Hematopoietic multipotent progenitor cell (in vitro differentiated cells): ENCODE measurements around the gene CT45A1. TPM values are rescaled to one million over a fixed set of nuclear protein-coding genes. Genes with fewer than 3 reads are reported as not detected.
A peak's percentile ranks its signal among the peaks of the same experiment; 100 is the strongest.
"Not testable (repeated sequence)": the region's sequence is repeated elsewhere in the genome, so short reads cannot be mapped to it uniquely, and the experiment has no call there.

Experiments
- DNase-seq, 3 donors: peaks; one replicate each; pipeline ENCODE4 v3.0.0-alpha.2; 2011 to 2015; ENCODE audit warnings: low read depth in 2 of 3, low spot score in 2 of 3
- small RNA-seq: library from RNA; depleted of rRNA; stranded (forward); fragments of <200 nt; gene quantifications from one replicate; pipeline ENCODE3, GENCODE V24; 2012
- total RNA-seq: library from RNA; depleted of rRNA; stranded (reverse); fragments of >200 nt; gene quantifications from one replicate; pipeline ENCODE4 v1.2.3, GENCODE V29; 2012

Gene CT45A1, protein sequence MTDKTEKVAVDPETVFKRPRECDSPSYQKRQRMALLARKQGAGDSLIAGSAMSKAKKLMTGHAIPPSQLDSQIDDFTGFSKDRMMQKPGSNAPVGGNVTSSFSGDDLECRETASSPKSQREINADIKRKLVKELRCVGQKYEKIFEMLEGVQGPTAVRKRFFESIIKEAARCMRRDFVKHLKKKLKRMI
- total RNA-seq, result not detected

DNA sequence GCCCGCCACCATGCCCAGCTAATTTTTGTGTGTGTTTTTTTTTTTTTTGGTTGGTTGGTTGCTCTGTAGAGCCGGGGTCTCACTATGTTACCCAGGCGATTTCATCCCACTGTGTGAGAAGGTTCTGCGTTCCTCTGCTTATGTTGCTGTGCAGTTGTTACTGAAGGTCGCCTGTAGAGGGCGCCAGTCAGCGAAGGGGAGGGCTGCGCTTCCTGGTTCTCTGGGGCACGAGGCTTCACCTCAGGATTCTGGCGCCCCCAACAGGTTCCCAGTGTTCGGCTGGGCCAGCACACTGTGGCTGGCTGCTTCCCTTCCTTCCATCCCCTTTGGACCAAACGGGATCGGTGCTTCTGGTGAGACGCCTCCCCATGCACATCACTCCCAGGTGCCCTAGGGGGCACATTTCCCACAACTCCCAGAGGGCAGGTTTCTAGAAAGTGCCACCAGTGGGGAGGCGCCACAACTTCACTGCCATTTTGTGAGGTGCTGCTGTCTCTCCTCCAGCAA, at the start of gene CT45A1:
TSS of gene CT45A1 (plus strand) at position 457 of the 507 bp plus-strand sequence. CDS start 5,302 bp downstream, outside the sequence.
- peak in 1 of 3 donors; percentile 26 for DNase-seq

GRCh38 chrX:135672979-135673378, 40.5 kb upstream of the CT45A1 start:
- not testable (repeated sequence) for DNase-seq

DNA sequence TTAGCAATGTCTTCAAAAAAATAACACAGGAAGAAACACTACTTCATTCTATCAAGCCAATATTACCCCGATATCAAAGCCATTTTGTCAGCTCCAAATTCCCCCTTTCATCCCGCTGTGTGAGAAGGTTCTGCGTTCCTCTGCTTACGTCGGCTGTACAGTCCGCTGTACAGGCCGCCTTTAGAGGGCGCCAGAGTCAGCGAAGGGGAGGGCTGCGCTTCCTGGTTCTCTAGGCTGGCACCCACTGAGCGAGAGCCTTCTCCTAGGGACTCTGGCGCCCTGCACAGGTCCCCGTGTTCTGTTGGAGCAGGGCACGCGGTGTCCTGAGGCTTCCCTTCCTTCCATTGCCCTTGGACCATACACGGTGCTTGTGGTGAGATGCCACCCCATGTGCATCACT, 25.3 kb upstream of the CT45A1 start:
- peak in 1 of 3 donors; percentile 40 for DNase-seq

GRCh38 chrX:135695471-135695870, 18.0 kb upstream of the CT45A1 start:
- no peak for DNase-seq

DNA sequence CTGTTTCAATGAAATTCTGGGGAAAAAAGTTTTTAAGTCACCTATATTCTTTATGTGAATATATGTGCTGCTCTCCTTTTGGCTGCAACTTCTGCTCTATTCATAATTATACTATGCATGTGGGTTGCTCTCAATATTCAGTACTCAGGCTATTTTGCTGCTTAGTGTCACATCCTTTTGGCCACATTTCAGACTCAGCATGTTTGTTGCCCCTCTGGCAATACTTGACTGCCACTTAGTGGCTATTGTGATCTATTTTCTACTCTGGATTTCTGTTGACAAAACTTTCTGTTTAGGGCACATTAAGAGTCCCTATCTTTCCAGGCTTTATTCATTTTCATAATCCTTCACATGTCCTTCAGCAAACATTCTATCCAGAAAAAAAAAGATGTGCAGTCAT, 15.8 kb upstream of the CT45A1 start:
- DNase-seq, result peak in 1 of 3 donors; percentile 40

DNA sequence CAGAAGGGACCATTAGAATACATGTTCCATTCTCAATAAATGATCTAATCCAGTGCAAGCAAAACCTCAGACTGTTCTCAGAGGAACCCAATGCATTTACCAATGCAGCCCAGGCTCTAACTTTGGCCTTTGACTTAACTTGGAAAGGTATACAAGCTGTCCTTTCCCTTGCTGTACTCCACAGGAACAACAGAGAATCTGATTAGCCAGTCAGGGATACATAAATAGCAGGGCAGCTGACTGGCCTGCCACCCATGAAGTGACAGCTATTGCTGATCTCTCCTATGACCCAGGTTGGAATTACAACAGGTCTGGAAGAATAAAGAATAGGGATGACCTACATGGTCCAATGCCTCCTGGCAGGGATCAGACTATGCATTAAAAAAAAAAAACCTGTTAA, 14.5 kb upstream of the CT45A1 start:
- DNase-seq, result no peak

GRCh38 chrX:135707880-135708279, 5.6 kb upstream of the CT45A1 start:
- peak in 2 of 3 donors; percentile 59 to 83 for DNase-seq

GRCh38 chrX:135713795-135714194, 356 bp downstream of the CT45A1 start:
- no peak for DNase-seq

- not testable (repeated sequence) for DNase-seq
Observed at GRCh38 chrX:135734666-135735065, 21.2 kb downstream of the CT45A1 start.

DNA sequence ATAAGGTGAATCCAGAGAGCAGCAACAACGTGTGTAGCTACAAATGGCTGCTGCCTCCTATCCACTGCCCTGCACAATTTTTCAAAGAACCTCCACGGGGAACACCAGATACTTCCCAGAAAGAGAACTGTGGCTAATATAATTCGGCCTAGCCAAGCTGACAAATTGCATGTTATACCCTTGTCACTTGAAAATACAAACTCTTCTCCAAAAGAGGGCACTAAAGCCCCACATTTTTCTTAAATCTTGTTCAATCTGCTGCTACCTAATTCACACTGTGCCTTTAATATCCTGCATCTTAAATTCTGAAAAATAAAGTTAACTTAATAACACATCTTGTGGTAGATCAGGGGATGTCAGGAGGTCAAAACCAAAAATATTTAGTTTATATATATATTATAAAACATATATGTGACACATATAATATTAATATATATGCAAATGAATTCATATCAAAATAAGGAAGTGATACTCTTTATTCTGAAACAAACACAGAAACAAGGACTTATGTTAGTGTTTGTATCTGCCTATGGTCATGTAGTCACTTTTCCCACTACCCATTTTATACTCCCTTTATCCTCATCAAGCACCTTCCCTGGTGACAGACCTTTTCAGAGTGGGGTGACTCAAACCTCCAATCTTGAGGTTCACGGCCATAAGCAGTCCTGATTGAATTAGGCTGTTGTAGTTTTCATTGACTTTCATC, 24.1 kb downstream of the CT45A1 start:
- DNase-seq, result peak in 2 of 3 donors; percentile 24 to 61

DNA sequence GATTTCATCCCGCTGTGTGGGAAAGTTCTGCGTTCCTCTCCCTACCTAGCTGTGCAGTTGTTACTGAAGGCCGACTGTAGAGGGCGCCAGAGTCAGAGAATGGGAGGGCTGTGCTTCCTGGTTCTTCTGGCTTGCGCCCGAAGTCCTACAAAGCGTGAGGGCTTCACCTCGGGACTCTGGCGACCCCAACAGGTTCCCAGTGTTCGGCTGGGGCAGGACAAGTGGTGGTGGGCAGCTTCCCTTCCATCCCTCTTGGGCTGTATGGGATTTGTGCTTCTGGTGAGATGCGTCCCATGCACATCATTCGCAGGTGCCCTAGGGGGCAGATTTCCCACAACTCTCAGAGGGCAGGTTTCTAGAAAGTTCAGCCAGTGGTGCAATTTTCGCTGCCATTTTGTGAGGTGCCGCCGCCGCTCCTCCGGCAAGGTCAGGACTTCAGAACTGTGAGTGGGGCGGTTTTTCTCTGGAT, 27.3 kb downstream of the CT45A1 start:
- DNase-seq, result peak in 2 of 3 donors; percentile 59 to 77

DNA sequence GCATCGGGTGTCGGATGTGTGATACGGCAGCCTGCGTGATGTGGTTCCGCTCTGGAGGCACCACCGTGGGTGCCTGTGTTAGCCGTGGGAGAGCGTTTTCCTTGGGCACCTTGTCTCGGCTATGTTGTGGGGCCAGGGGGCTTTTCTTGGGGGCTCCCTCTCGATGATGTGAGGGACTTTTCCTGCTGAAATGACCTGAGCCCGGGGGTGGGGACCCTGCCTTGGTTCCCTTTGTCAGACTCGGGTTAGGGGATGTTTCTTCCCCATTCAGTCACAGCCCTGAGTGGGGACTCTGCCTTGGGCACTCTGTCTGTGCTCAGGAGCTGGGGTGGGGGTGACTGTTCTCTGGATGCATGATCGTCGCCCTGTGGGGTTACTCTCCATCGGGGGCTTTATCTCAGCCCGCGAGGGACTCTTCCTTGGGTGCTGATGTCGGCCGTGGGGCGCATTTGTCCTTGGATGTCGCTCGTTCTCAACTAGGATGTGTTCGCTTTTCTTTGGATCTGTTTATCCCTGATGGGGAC, 27.8 kb downstream of the CT45A1 start:
- no peak for DNase-seq

DNA sequence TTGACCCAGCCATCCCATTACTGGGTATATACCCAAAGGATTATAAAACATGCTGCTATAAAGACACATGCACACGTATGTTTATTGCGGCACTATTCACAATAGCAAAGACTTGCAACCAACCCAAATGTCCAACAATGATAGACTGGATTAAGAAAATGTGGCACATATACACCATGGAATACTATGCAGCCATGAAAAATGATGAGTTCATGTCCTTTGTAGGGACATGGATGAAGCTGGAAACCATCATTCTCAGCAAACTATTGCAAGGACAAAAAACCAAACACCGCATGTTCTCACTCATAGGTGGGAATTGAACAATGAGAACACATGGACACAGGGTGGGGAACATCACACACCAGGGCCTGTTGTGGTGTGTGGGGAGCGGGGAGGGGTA, 31.3 kb downstream of the CT45A1 start:
- DNase-seq, result not testable (repeated sequence)

DNA sequence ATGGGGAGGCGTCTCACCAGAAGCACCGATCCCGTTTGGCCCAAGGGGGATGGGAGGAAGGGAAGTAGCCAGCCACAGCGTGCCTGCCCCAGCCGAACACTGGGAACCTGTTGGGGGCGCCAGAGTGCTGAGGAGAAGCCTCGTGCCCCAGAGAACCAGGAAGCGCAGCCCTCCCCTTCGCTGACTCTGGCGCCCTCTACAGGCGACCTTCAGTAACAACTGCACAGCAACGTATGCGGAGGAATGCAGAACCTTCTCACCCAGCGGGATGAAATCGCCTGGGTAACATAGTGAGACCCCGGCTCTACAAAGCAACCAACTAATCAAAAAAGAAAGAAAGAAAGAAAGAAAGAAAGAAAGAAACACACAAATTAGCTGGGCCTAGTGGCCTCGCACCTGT, 54.7 kb downstream of the CT45A1 start, which contains the start of gene CT45A3:
TSS of gene CT45A3 (minus strand) at position 101 of the 400 bp plus-strand sequence. CDS start 3,747 bp downstream, outside the sequence.
- DNase-seq, result not testable (repeated sequence)

Small RNAs within 50 kb of the gene (small RNA-seq; reads per million reads assigned to genes)
- not detected for gene AC240442.1

Other genes starting within 250 kb of the CT45A1 start
- 11.8 TPM for gene INTS6L, start 193.0 kb upstream of the CT45A1 start, total RNA-seq
- gene CT45A3, start 54.6 kb downstream of the CT45A1 start, total RNA-seq, result not detected
- gene CT45A5, start 71.9 kb downstream of the CT45A1 start, total RNA-seq, result not detected
- not detected for gene CT45A6, start 89.1 kb downstream of the CT45A1 start, total RNA-seq
- gene CT45A2, start 106.4 kb downstream of the CT45A1 start, total RNA-seq, result not detected
- gene CT45A7, start 123.6 kb downstream of the CT45A1 start, total RNA-seq, result not detected
- gene CT45A8, start 140.9 kb downstream of the CT45A1 start, total RNA-seq, result not detected
- not detected for gene CT45A9, start 158.2 kb downstream of the CT45A1 start, total RNA-seq
- gene CT45A10, start 179.8 kb downstream of the CT45A1 start, total RNA-seq, result not detected
- 0.81 TPM for gene SAGE1, start 180.1 kb downstream of the CT45A1 start, total RNA-seq